ENCODE results near the gene PAM.

The PAM gene

DNA sequence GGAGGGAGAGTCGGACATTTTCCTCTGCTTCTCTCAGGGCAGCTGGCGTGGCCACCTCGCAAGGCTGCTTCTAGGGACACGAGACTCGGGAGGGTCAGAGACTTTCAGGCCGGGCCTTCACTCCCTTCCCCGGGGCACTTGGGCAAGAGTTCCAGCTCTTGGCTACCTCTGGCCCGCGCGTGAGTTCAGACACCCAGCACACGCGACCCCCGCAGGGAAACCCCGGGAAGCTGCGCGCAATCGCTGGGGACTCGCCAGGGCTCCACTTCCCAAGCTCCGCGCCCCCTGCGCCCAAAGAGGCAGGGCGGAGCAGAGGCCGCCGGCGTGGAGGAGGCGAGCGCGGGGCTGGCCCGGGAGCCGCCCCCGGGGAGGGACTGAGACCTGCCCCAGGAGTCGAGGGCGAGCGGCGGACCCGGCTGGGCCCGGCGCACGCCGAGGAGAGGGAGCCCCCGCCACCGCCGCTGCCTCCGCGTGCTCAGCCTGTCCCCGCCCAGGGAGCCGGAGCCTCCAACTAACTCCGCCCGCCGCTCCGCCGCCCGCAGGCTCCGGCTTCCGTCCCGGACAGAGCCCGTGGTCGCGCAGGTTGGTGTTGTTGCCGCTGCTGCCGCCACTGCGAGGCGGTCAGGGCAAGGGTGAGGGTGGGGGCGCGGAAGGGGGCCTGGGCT, at the start of gene PAM:
Gene PAM, plus strand, starts transcription at position 539 of the 665 bp plus-strand sequence. CDS start 110,891 bp downstream, outside the sequence.
- DNase-seq (ENCODE audit: low read depth, low spot score), result peak; percentile 44

DNA sequence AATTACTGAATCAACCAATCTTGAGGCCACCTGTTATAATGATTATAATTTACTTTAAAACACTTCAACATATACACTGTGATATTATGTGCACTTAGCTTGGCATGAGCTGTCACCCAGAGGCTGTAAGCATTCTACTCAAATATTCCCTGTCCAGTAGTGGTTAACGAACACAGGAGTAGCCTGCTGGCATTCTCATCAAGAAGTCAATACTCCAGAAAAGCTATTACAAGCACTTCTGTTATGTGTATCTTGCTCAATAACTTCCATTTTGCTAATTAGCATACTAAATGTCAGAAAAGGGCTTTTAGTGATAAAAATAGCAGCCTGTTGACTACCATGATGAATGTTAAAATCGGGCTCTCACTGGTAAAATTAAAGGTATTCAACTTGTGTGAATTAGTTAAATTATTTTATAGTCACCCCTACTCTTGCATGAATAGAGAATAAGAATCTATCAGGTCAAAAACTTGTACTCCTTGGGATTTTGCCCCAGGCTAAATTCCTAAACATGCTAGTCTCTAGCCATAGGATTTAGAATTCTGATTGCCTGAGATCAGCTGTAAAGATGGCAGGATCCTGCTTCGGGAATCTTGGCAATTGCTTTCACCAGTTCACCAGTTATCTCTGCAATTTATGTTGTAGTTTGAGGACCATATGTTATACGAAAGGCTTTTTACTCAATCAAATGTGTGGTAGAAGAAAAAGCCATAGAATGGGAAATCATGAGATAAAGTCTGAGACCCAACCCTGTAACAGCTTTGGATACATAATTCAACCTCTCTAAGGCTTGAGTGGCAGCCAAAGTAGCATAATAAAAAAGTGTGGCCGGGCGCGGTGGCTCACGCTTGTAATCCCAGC, 43.4 kb upstream of the PAM start:
- DNase-seq (ENCODE audit: low read depth, low spot score), result no peak

DNA sequence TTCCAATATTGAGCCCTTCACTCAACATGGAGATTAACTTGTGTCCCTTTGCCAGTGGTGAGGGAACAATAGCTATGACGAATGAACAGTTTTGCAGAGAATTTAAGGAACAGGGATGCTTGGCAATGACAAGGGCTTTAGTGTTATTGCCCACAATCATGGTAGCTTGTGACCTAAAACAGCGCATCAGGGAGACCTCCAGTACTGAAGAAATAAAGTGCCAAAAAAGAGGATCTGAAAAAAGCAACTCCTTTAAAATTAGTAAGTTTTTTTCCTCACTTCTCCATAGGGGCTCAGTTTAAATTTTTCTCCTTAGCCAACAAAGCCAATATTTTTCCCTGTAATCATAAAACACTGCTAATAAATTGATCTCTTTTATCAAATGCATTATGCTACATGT, 41.8 kb upstream of the PAM start:
- DNase-seq (ENCODE audit: low read depth, low spot score), result no peak

DNA sequence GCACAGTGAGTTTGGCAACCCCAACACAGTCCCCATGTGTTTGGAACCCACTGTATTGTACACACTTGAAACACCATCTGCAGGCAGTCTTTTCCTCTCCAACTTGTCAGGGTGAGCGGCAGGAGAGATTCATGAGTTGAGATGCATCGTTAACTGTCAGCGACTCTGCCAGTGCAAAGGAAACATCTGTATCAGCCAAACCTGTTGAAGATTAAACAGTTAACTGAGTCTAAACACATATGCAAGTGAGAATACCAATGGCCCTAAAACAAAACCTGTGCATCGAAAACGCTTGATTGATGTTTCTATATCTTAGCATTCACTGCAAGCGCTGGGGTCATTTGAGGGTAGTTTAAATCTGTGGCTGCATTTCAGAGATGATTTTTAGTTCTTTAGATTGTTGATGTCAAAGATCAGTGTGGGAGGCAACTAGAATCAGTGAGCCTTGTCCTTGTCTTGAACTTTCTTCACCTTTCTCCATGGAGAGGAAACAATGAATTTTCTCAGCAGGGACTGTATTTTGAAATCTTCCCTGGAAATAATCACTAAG, 41.3 kb upstream of the PAM start:
- no peak for DNase-seq (ENCODE audit: low read depth, low spot score)

DNA sequence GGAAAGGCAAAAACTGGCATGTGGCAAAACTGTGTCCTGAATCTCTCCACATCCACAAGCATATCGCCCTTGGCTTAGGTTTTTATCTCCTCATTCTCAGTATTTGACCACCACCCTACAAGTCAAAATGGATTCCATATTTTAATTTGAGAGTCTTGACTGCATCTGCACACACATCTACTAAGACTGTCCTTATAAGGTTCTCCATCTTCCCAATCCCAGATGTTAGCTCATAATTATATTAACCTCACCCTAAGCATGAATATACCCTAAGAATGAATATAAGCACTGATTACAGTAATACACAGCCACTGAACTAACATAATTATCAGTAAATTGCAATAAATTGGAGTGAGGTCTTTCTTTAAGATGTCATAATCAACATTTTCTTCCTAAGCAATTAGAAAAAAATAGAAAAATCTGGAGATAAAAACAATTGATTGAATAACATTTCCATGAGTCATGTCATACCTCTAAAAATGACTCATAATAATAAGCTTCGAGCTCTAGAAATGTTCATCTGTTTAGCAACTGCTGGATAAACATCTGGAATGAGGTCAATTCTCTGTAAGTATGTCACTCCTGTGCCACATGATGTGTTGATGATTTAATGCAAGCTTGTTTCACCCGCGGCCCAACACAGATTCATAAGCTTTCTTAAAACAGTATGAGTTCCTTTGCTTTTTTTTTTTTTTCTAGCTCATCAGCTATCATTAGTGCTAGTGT, 39.9 kb upstream of the PAM start:
- DNase-seq (ENCODE audit: low read depth, low spot score), result no peak

DNA sequence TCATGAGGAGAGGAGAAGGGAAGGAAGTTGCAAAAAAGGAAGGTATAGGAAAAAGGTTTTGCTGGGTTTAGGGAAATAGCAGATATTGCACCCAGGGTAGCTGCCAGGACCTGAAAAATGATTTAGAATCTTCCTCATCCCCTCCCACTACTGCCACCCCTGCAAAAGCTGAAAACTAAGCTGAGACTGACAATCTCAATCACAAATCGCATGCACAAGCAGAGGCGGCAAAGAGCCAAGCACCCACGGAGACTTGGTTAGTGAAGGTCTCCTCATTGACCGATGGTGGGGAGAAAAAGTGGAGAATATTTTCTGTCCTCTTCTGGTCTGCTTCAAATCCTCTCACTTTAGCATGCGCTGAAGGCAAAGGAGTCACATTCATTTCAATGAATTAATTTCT, 39.1 kb upstream of the PAM start:
- no peak for DNase-seq (ENCODE audit: low read depth, low spot score)

DNA sequence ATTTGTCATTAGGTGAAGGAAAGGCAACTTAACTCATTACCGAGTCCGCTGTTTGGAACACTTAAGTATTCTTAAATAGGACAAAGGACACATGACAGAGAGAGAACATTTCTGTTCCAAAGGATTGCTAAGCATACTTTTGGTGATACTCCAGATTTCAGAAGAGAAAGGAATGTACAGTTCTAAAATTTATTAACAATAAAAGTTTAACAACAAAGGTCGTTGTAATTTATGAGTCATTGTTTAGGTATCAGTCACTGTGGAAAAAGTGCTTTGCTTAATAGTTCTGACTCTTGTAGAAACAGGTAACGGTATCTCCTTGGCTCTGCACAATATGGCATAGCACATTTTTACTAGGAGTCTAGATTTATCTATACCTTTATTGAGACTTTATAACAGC, 36.3 kb upstream of the PAM start:
- no peak for DNase-seq (ENCODE audit: low read depth, low spot score)

DNA sequence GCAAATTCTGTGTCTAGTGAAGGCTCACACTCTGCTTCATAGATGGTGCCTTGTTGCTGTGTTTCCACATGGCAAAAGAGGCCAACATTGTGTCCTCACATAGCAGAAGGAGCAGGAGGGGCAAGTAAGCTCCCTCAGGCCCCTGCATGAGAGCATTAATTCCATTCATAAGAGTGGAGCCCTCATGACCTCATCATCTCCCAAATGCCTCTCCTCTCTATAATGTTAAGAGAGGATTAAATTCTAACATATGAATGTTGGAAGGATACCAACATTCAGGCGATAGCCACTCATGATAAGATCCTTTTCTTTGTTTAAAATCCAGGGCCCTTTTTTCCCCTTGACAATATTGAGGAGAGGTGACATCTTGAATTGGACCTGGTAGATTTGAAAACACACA, 35.2 kb upstream of the PAM start:
- DNase-seq (ENCODE audit: low read depth, low spot score), result no peak

DNA sequence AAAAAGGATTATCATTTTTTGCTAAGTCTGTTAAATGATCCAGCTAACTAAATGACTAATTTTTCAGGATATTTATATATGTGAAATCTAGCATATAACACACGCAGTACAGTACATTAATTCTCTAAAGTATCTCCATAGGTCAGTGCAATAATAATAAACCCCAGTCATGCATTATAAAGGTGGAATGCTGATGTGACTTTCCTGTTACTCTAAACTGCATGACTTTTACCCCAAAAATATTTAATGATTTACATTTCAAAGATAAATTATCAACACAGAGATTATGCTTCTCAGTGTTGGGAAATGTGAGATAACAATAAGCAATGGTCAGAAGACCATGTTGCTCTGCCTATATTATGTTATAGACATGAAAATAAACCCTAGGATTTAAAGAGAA, 34.1 kb upstream of the PAM start:
- DNase-seq (ENCODE audit: low read depth, low spot score), result no peak

DNA sequence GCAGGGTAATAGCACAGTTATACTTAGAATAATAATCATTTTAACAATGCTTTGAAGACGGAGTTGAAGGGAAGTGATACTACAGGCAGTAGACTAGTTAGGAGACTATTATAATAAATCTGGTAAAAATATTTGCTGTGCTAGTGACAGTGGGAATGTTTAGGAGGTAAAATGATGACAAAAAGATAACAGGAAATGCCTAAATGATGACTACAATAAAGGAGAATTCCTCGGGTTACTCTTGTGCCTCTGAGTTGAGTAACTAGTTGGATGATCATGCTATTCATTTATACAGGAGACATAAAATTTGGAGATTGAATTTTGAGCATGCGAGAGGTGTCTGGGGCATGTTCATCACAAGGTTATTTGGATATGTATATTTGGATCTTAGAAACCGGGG, 32.2 kb upstream of the PAM start:
- no peak for DNase-seq (ENCODE audit: low read depth, low spot score)

DNA sequence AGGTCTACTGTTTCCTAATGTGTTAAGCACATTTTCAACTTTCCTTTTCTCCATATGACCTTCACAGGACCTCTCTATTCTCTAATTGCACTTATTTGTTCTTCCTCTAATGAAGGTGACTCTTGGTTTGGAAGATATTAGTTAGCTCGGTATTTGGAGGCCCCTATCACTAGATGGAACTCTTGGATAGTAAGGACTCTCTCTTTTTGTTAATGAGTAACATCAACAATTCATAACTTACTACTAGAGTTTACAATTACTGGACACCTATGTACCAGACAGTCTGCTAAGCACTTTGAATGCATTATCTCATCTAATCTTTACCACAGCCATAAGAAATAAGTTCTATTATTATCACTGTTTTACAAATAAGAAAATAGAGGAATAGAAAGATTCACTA, 23.4 kb upstream of the PAM start:
- DNase-seq (ENCODE audit: low read depth, low spot score), result no peak

DNA sequence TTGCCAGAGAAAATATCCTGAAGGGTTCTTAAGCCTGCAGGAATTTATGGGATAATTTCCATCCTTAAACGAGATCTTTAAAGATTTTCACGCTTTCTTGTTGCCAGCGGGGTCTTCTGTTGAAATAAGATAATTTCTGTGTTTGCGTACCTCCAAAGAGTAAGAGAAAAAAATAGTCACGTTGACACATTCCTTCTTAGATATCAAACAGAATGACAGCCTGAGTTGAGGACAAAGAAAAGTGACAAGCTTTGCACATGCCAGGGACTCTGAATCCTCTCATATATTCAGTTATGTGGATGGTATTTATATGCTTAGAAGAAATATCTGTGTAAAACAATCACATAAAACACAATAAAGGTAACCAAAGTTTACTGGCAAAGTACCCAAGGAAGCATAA, 21.6 kb upstream of the PAM start:
- no peak for DNase-seq (ENCODE audit: low read depth, low spot score)

DNA sequence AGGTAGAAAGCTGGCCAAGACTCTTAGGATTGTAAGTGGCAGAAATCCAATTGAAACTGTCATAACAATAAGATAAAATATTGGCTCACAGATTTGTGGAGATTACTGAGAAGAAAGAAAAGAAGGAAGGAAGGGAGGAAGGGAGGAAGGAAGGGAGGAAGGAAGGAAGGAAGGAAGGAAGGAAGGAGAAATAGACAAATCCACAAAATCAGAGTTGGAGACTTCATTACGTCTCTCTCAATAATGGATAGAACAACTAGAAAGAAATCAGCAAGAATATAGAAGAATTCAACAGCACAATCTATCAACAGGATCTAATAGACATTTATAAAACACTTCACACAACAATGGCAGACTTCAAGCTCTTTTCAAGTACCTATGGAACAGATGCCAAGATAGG, 17.9 kb upstream of the PAM start:
- no peak for DNase-seq (ENCODE audit: low read depth, low spot score)

DNA sequence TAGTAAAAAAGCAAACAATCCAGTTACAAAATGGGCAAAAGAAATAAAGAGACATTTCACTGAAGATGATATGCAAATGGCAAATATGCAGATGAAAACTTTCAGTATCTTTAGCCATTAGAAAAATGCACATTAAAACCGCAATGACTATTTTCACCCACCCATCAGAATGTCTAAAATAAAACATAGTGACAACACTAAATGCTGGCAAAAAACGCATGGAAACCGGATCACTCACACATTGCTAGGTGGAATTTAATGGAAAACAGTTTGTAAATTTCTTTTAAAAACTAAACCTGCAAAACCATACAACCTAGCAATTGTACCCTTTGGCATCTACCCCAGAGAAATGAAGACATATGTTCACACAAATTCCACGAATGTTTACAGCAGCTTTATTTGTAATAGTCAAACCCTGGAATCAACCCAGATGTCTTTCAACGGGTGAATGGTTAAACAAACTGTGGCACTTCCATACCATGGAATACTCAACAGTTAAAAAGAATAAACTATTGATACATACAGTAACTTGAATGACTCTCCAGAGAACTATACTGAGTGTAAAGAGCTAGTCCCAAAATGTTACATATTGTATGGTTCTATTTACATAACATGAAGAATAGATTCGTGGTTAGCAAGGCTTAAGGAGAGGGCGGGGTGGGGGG, 17.2 kb upstream of the PAM start:
- DNase-seq (ENCODE audit: low read depth, low spot score), result no peak

DNA sequence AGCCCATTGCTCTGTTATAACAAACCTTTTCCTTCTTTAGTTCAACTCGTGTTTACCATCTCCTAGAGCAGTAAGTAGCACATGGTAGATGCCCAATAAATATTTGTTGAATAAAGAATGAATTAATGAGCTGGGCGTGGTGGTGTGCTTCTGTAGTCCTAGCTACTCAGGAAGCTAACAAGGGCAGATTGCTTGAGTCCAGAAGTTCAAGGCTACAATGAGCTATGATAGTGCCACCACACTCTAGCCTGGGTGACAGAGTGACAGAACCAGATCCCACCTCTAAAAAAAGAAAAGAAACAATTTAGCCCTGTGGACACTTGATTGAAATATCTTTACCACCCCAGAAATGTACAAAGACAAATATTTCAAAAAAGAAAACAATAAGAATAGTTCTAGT, 14.6 kb upstream of the PAM start:
- no peak for DNase-seq (ENCODE audit: low read depth, low spot score)

DNA sequence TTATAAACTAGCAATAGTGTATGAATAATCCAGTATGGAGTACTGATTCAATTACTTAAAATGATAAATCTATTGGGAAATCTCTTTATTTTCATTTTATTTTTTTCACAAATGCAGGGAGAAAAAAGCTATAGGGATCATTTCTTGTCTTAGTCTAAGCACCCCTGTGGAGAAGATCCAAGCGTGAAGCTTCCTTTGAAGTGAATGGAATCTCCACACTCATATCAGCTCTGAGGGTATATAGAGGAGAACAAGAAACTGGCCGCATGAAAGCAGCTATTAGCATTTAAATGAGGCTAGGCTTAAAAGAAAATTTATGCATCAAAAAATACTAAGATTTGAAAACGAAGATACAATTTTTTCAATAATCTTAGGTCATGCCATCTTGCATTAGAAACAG, 12.9 kb upstream of the PAM start:
- DNase-seq (ENCODE audit: low read depth, low spot score), result no peak

DNA sequence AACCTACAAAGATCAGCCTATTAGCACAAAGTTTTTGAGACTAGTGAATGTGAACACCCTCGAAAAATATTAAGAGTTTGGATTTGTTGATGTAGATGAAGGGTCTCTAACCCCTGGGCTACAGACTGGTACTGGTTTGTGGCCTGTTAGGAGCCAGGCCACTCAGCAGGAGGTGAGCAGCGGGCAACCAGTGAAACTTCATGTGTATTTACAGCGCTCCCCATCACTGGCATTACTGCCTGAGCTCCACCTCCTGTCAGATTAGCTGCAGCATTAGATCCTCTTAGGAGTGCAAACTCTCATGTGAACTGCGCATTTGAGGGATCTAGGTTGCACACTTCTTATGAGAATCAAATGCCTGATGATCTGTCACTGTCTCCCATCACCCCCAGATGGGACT, 11.2 kb upstream of the PAM start:
- DNase-seq (ENCODE audit: low read depth, low spot score), result no peak

DNA sequence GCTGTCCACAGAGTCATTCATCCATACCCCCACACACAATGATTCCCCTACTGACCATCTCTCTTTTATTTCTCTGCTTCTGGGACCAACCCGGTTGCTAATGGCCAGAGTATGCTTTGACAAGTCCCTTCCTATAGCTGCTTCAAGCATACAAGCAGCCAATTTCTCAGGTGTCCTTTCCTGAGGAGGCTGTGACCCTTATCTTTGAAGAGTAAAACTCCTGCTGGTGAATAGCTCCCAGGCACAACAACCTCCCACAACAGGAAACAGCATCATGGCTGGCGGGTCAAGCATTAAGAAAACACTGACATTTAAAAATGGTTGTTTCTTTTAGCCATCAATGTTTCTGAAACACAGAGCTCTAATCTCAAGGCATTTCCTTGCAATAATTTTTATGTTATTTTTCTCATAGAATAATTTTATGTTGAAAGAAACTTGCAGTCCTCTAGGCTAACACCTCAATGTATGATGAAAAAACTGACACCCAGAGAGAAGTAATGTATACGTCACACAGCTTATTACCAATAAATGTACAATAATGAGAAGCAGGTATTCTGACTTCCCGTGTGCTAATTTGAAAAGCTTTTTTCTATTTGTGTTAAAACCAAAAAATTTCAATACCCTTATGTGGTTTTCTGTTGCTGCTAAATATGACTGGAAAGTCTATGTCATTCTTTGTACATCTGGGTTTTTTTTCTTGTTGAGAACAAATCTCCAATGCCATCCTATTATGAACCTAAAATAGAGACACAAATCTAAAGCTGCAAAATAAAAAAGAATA, 7.5 kb upstream of the PAM start:
- DNase-seq (ENCODE audit: low read depth, low spot score), result no peak

DNA sequence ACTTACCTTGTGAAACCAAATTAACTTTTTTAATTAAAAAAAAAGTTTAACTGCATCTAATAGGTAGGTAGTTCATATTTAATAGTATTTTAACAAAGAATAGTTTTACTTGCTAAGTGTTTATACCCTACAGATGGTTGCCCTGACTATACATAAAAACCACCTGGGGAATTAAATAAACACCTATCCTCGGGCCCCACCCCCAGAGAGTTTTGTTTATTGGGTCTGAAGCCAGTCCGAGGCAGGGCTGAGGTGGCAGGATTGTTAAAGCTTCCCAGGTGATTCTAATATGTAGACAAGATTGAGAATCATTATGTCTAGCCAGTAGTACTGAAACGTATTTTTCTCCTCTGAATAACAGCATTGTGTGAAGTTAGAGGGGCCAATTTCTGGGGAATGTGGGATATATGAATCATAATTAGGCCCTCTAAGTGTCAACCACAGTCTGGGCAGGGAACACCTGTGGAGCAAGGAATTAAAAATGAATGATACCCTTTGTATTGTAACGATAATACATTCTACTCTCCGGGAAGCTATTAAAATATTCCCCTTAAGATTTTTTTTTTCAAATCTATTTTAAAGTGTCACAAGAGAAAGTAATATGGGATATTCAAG, 5.6 kb upstream of the PAM start:
- DNase-seq (ENCODE audit: low read depth, low spot score), result no peak

DNA sequence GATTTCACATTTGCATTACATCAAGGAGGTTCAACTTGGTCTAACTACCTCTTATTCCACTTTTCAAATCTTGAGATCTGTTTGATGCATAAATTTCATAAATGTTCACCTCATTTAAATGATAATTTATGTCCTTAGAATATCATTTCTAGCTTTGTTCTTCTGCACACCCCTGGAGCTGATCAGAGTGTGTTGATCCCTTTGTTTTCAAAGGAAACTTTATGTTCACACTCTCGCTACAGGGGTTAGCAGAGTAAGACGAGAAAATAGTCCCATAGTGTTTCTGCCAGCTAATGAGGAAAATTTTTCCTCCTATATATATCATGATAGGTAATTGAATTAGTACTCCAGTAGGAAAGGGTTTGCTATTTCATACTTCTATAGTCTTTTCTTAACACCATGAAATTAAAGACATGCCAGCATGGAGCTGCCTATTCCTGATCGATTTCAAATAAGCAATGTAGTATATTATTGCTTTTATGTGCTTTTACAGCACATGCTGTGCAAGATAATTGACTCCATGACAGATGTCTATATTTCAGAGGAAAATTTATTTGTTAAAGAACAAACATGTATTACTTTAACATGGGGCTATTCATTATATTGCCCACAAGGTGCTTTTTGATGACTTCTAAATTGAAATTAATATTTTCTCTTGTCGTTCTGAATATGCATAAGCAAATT, 4.8 kb upstream of the PAM start:
- DNase-seq (ENCODE audit: low read depth, low spot score), result no peak
